Stimulated activated CD4-positive, alpha-beta T cell treated with anti-CD3 and anti-CD28 coated beads, Interleukin-4, amount 100 ng/mL, for 1 hour (primary cell): Measurements from ENCODE around the gene MRS2.
A peak's percentile ranks its signal among the peaks of the same experiment; 100 is the strongest.
"Not testable (repeated sequence)": the region's sequence is repeated elsewhere in the genome, so short reads cannot be mapped to it uniquely, and the experiment has no call there.

Experiments used
- DNase-seq: peaks from one replicate; pipeline ENCODE4 v3.0.0-alpha.2; 2020

Gene MRS2, protein sequence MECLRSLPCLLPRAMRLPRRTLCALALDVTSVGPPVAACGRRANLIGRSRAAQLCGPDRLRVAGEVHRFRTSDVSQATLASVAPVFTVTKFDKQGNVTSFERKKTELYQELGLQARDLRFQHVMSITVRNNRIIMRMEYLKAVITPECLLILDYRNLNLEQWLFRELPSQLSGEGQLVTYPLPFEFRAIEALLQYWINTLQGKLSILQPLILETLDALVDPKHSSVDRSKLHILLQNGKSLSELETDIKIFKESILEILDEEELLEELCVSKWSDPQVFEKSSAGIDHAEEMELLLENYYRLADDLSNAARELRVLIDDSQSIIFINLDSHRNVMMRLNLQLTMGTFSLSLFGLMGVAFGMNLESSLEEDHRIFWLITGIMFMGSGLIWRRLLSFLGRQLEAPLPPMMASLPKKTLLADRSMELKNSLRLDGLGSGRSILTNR

DNA sequence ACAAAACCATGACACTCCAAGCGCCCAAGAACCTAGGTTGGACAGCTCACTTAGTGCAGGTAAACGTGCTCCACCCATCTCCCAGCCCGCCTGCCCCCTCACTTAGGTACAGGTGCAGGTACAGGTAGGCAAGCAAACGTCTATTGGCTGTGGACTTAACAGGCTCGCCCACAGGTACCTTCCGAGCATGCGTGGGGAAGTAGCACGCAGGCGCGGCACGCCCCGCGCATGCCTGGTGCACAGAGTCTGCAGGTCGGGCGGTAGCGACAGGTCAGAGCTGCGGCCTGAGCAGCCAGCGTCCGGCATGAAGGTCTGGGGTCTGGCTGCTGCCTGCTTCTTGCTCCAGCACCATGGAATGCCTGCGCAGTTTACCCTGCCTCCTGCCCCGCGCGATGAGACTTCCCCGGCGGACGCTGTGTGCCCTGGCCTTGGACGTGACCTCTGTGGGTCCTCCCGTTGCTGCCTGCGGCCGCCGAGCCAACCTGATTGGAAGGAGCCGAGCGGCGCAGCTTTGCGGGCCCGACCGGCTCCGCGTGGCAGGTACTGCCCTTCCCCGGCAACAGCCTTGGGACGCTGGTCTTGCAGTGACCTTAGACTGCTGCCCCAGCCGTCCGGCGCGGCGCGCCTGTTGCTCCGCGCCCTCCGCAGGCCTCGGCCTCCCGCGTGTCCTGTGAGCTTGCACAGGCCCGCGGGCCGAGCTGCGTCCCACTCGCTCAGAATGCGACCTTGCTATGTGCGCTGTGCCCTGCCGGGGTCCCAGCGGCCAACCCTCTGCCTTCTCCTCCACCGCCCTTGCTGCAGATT lies at the start of gene MRS2:
Gene MRS2, plus strand, starts transcription at position 240 of the 804 bp plus-strand sequence. Its CDS starts 111 bp downstream, at position 351.
- peak; percentile 79 for DNase-seq

DNA sequence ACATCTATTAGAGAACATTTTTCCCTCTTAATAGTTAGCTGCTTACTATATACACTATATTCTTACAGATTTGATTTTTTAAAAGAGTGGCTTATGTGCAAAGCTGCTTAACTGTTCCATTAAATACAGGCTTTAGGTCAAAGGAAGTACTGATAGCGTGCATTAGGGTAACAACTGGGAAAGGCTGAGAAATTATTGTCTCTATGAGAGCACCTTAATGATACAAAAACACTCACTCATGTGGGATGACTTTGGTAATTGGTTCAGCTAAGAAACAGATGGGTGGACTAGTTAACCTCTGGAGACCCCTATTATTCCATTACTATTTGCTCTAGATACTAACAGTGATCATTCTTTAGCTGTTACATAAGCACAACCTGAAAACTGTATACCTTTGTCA lies 48.9 kb upstream of the MRS2 start:
- DNase-seq = no peak

DNA sequence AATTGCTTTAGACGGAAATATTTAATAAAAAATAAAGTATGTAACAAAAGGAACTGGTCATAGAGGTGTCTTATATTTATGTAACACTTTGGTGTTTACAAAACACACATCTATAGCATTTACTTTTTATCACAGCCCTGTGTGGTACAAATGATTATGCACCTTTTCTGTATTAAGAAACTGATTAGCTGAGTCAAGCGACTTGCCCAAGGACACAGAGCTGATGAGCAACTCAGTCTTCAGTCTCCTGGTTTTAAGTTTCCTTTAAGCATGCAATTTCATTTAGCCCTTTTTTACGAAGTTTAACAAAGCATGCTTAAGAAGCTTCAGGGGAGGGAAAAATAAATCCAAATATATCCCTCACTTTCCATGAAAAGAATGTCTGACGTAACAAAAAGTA lies 47.3 kb upstream of the MRS2 start:
- no peak for DNase-seq

DNA sequence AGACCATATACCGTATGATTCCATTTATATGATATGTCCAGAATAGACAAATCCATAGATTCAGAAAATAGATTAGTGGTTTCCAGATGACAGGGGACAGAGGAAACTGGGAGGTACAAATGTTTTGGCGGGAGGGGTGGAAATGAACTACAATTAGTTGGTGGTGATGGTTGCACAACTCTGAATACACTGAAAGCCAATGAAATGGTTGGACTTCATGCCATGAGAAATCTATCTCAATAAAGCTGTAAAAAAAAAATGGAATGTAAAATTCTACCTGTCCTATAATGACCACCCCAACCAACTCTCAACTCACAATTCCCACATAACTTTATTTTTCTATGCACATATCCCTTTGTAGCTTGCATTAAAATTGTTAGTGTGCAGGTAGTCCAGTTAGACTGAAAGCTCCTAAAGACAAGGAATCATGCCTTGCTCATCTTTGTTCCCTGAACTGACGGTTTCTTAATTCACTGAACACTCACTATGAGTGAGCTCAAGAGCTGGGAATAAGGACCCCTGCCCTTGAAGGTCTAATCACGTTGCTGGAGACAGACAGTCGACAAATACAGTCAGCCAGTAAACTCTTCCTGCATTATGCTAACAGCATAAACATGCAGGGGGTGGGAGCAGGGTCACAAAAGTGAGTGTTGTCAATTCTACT lies 46.3 kb upstream of the MRS2 start:
- no peak for DNase-seq

DNA sequence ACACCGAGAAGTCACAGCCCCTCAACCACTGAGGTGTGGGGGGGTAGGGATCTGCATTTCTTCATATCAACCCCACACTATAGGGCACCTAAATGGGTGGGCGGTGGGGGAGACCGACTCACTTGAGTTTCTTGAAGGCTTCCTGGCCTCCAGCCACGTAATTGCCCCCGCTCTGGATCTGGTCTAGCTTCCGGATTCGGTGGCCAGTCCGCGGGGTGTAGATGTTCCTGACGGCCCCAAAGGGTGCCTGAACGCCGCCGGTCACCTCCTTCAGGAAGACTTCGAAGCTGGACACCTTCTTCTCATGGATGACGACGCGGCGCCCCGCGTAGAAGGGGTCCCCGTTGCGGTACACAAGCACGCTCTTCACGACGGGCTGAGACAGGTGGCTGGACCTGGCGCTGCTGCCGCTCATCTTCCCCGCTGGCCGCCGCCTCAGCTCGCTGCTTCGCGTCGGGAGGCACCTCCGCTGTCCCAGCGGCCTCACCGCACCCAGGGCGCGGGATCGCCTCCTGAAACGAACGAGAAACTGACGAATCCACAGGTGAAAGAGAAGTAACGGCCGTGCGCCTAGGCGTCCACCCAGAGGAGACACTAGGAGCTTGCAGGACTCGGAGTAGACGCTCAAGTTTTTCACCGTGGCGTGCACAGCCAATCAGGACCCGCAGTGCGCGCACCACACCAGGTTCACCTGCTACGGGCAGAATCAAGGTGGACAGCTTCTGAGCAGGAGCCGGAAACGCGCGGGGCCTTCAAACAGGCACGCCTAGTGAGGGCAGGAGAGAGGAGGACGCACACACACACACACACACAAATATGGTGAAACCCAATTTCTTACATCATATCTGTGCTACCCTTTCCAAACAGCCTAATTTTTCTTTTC lies 45.2 kb upstream of the MRS2 start, which contains the start of gene DCDC2:
Gene DCDC2, minus strand, starts transcription at position 724 of the 883 bp plus-strand sequence. Its CDS starts 309 bp downstream, at position 415.
- peak; percentile 30 for DNase-seq

DNA sequence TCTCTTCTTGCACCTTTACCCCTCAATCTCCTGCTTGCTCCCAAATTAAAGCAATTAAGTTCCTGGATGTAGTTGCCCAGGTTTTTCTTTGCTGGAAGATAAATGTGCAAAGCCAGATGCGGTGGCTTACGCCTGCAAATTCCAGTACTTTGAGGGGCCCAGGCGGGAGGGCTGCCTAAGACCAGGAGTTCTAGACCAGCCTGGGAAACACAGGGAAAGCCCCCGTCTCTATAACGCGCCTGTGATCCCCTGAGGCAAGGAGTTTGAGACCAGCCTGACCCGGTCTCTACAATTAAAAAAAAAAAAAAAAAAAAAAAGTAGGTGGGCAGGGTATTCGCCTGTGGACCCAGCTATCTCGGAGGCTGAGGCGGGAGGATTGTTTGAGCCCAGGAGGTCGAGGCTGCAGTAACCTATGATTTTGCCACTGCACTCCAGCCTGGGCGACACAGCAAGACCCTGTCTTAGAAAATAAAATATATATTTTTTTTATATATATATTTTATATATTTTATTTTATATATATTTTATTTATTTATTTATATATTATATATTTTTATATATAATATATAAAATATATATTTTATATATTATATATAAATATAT lies 44.4 kb upstream of the MRS2 start:
- DNase-seq = no peak

DNA sequence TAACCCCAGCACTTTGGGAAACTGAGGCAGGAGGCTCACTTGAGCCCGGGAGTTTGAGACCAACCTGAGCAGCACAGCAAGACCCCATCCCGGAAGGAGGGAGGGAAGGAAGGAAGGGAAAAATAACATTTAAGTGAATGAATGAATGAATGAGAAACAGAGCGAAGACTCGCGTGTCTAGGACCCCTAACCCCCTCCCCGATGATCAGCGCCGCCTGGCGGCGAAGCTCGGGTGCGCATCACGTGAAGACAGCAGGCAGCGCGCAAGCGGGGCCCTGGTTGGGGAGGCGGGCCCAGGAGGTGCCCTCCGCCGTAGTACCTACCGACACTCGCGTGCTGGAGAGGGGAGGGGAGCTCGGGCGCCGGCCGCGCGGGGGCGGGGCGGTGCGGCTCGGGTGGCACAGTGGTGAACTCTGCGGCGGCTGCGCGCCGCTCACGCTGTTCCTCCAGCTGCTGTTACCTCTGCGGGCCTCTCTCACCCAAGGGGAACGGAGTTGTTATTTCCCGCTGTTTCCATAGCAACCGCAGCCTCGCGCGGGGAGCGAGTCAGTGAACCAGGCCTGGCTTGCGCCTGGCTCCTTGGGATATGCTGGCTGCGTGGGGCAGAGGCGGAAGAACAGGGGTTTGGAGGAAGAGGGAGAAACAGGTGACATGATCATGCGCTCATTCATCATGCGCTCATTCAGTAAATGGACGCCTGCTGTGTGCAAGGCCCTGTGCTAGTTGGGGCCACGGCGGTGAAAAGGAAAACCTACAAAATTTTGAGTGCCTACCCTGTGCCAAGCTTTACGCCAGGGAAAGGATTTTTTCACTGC lies 42.9 kb upstream of the MRS2 start:
- DNase-seq = peak; percentile 85

DNA sequence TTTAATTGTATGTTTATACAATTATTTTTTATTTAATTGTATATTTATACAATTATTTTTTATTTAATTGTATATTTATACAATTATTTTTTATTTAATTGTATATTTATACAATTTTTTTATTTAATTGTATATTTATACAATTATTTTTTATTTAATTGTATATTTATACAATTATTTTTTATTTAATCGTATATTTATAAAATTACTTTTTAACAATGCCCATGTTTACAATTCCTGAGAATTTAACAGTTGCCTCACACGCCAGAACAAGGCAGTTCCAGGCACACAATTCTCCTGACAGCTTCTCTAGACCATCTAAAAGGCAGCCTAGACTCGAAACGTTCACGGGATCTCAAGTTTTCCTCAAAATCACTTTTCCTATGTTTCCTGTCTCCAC lies 40.4 kb upstream of the MRS2 start:
- DNase-seq = not testable (repeated sequence)

DNA sequence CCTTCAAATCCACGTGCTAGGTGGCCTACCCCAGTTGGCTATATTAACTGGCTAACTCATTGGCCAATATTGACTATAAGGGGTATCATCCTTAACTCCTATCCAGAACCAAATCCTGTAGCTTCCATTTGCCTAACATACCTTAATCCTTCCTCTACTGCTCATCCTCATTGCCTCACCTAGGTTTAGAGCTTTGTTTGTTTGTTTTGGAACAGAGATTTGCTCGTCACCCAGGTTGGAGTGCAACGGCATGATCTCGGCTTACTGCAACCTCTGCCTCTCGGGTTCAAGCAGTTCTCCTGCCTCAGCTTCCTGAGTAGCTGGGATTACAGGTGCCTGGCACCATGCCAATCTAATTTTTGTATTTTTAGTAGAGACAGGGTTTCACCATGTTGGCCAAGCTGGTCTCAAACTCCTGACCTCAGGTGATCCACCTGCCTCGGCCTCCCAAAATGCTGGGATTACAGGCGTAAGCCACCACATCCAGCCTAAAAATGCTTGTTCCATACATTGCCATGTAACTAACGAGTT lies 37.6 kb upstream of the MRS2 start:
- not testable (repeated sequence) for DNase-seq

DNA sequence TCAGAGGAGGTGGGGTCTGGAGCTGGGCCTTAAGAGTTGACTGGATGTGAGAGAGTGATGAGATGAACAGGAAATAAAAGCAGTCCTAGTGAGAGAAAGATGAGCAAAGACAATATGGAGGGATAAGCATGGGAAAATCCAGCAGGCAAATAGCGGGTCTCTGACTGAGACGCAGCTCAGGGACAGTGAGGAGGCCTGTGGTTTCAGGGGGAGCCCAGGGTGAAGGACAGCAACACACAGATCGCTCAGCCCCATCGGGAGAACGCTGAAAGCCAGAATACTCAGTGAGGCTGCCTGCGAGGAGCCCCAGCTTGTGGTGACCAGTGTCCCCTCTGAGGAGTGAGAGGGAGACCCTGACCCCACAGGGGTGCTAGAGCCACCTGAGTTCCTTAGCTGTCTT lies 28.1 kb upstream of the MRS2 start:
- no peak for DNase-seq

DNA sequence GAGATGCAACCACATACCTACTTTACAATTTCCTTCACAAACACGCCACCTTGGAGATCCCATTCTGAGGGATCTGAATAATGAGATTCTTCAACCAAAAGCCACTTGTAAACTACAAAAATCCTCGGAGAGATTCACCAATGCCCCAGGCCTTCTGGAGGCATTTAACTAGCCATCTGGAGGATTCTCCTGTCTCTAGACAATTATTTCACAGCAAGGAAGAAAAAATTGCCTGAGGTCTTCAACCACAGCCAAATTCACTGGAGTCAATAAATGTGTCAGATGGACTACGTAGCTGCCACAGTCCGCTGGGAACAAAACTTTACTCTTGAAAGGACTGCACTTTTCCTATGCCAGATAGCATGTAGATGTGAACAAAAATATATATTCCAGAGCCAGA lies 25.9 kb upstream of the MRS2 start:
- DNase-seq = no peak

DNA sequence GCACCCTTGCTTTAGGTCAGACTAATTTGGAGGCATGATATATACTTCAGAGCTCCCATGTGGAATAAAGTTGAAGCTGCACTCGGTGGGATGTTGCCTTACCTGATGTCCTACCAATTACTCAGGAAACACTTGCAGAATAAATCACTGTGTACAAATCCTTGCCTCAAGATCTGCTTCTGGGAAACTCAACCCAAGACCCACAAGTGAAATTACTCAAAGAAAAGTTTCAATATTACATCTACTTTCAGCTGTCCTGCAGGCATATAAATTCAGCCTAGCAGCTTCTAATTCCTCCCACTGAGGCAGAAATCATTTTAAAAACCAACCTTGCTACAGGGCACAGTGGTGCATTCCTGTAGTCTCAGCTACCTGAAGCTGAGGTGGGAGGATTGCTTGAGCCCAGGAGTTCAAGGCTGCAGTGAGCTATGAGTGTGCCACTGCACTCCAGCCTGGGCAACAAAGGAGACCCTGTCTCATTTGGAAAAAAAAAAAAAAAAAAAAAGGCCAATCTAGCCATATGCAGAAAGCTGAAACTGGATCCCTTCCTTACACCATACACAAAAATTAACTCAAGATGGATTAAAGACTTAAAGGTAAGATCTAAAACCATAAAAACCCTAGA lies 24.2 kb upstream of the MRS2 start:
- DNase-seq = no peak

DNA sequence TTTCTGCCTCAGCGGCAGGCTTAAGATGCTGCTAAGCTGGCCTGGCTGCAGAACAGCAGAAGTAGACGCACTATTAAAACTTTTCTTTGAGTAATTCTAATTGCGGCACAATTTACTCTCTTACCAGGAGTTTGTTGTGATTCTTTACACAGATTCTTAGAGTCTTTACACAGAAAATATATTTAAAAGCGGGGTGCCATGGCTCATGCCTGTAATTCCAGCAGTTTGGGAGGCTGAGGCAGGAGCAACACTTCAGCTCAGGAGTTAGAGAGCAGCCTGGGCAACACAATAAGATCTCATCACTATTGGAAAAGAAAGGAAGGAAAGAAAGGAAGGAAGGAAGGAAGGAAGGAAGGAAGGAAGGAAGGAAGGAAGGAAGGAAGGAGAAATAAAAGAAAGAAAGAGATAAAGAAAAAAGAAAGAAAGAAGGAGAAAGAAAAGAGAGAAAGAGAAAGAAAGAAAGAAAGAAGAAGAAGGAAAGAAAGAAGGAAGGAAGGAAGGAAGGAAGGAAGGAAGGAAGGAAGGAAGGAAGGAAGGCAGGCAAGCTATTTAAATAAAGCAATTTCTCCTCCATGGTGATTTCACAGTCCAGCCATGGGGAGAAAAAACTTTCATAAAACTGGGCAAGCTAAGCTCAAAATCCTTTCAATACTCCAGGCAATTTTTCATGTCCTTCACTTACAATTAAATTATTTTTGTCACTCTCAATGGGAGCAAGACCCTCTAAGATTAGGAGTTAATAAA lies 21.1 kb upstream of the MRS2 start:
- no peak for DNase-seq

DNA sequence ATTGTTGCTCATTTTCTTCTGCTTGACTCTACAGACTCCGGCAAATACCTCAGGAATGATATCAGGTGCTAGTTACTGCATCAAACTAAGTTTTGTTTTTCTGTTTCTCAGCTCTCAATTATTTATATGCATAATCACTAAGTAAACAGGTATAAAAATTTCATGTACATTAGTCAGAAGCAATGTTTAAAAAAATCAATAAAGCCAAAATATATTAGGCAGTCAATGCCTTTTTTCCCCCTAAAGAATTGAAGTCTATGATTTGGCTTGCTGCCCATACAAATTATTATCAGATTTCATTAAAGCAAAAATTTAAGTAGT lies 20.6 kb upstream of the MRS2 start:
- no peak for DNase-seq

DNA sequence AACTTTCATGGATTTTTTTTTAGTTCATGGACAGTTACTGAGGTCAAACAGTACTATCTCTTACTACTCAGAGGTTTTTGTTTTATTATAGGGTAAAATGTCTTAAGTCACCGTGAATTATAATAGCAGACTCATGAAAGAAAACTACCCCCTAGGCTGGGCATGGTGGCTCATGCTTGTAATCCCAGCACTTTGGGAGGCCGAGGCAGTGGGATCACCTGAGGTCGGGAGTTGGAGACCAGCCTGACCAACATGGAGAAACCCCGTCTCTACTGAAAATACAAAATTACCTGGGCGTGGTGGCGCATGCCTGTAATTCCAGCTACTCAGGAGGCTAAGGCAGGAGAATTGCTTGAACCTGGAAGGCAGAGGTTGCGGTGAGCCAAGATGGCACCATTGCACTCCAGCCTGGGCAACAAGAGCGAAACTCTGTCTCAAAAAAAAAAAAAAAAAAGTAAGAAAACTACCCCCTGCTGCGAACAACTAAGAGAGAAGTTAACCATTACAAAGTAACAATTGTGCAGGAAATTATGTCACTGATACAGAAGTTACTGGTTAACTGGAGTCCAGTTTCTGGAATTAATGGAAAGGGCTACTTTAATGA lies 19.7 kb upstream of the MRS2 start:
- not testable (repeated sequence) for DNase-seq

DNA sequence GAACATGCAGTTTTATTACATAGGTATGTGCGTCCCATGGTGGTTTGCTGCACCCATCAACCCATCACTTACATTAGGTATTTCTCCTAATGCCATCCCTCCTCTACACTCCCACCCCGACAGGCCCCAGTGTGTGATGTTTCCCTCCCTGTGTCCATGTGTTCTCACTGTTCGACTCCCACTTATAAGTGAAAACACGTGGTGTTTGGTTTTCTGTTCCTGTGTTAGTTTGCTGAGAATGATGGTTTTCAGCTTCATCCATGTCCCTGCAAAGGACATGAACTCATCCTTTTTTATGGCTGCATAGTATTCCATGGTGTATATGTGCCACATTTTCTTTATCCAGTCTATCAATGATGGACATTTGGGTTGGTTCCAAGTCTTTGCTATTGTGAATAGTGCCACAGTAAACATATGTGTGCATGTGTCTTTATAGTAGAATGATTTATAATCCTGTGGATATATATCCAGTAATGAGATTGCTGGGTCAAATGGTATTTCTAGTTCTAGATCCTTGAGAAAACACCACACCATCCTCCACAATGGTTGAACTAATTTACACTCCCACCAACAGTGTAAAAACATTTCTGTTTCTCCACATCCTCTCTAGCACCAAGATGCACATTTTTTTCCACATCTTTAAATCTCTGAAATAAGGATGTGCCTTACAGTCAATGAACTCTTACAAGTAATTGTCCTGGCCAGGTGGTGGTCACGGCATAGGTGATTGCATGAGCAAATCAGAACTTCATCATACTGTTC lies 18.2 kb upstream of the MRS2 start:
- not testable (repeated sequence) for DNase-seq

DNA sequence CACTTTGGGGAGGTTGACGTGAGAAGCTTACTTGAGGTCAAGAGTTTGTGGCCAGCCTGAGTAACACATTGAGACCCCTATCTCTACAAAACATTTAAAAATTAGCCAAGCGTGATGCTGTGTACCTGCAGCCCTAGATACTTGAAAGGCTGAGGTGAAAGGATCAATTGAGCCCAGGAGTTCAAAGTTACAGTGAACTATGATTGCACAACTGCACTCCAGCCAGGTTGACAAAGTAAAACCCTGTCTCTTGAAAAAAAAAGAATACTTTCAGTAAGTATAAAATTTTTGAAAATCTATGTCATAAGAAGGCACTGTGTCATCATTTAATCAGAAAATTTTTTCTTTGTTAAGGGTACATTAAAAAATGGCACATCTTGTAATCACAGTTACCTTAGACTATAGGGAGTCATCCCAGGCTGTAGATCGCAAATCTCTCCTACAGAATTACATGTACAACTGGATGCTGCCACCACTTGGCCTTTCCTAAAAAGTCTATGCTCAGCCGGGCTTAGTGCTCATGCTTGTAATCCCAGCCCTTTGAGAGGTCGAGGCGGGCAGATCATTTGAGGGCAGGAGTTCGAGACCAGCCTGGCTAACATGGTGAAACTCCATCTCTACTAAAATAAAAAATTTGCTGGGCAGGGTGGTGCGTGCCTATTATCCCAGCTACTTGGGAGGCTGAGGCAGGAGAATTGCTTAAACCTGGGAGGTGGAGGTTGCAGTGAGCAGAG lies 17.0 kb upstream of the MRS2 start:
- DNase-seq = no peak

DNA sequence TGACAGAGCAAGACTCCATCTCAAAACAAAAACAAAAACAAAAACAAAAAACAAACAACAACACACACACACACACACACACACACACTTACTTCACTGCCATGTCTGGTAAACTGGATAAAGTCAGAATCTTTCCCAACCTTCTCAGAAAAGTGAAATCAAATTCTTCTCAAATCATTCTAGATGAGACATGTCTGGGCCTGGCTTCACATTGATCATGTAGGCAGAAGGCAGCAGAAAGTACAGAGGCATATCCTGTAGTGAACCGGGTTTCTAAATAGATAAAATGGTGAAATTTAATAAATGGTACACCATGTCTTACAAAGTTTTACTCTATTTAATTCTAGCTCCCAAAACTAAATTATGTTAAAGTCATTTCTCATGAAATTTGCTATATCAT lies 14.9 kb upstream of the MRS2 start:
- no peak for DNase-seq
